ENCODE results near the gene INCA1.
A peak's percentile ranks its signal among the peaks of the same experiment; 100 is the strongest.

INCA1 gene

GRCh38 chr17:4969551-4970173 is 27.7 kb downstream of the INCA1 start:
- no peak for DNase-seq

GRCh38 chr17:4969047-4969550 is 28.2 kb downstream of the INCA1 start:
- DNase-seq: no peak

DNA sequence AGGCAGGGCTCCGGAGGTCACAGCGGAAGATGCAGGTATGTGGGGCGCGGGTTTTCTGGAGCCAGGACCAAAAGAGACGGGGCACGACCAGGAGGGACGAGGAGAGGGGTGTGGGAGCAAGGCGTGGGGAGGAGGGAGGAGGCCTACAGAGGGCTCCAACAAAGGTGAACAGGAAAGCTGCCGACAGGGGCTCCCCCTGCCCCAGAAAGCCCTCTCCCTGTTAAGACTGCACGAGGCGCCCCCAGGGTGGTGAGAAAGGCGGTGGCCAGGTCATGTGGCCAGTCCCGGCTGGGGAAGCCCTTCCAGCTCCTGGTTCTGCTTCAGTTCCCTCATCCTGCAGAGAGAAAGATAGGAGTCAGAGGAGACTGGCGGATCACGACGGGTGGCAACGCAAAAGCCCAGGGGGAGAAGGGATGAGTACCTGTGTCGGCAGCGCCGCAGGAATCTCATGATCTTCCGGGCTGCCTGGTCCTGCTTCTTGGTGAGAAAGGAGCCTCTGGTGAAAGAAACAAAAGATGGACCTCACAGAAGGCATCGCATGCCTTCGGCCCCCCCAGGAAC is 28.8 kb downstream of the INCA1 start:
- no peak for DNase-seq

GRCh38 chr17:4967539-4968485 is 29.5 kb downstream of the INCA1 start, which contains the start of gene SPAG7:
Gene SPAG7 (minus strand): TSS chr17:4967817. CDS start chr17:4967804, 13 bp downstream.
- peak; percentile 80 for DNase-seq

DNA sequence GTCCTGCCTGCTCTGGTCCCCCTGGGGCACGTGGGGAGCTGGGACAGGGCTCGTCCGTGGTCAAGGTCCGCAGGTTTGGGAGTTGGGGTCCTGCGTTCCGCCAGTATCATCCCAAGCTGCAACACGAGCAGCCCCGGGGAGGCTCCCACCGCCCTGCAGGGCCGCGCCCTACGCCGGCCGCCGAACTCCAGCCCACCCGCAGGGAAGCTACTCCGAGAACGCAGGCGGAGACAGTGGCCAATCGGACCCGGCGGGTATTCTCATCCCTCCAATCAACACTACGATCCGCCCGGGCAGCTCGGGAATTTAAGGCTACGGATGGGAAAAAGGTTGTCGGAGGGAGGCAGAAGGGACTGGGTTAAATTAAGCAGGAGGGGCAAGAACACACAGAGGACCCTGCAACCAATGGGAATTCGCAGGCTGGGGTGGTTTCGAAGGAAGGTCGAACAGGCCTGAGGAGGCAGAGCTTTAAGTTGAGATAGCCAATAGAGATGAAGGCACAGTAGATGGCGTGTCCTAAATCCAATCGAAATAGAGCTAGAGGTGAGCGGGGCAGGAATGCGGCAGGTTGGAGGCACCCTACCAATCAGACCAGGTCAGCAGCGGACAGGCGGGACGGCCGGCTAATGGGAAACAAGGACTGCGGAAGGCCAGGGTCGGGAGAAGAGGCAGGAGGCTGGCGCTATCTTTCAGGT is 30.3 kb downstream of the INCA1 start:
- DNase-seq: peak; percentile 91

DNA sequence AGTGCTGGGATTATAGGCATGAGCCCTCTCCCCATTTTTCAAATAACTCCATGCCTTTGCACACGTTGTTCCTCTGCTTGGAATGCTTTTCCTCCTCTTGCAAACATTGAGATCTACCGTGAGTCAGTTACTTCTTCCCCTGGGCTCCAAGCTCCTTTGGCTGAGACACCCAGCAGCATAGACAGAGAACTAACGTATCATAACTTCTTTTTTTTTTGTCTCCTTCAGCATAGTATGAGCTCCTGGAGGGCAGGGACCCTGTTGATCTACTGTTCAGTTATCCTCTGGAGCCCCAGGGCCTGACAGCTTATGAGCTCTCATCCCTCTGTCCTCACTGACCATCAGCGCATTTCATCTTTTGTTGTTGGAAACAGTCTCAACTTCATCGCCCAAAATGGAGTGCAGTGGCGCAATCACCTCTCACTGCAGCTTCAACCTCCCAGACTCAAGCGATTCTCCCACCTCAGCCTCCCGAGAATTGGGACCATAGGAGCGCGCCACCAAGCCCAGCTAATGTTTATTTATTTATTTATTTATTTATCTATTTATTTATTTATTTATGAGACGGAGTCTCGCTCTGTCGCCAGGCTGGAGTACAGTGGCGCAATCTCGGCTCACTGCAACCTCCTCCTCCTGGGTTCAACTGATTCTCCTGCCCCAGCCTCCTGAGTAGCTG is 31.9 kb downstream of the INCA1 start:
- no peak for DNase-seq

DNA sequence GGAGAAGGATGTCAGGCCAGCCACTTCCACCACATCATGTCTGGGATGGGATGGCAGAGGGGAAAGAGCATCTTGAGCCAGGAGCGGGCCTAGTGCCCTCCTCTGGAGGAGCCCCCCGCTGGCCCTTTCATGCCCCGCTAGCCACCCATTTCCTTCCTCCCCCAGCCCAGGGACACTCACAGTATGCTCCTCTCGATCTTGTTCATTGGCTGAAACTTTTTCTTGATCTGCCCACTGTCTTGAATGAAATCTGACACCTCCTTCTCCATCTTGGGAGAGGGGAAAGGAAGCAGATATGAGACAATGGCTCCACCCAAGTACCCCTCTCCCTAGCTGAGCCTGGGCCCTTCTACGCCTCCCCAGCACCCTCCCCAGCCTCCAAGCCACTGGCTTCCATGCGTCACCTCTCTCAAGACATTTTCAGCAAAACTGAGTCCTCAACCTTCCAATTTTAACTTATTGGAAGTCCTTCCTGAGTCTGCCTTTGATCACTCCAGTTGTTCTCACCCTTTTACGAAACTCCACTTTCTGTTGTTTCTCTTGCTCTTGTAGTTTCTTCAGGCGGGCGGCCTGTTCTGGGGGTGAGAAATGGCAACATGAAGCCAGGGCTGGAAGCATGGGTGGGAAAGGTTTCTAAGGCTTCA is 36.9 kb downstream of the INCA1 start:
- DNase-seq: no peak

- DNase-seq: no peak
These were observed 37.9 kb downstream of the INCA1 start for GRCh38 chr17:4959261-4959965.

- no peak for DNase-seq
These were observed 39.2 kb downstream of the INCA1 start for GRCh38 chr17:4958102-4958501.

- no peak for DNase-seq
These were observed 40.7 kb downstream of the INCA1 start for GRCh38 chr17:4956493-4957061.

DNA sequence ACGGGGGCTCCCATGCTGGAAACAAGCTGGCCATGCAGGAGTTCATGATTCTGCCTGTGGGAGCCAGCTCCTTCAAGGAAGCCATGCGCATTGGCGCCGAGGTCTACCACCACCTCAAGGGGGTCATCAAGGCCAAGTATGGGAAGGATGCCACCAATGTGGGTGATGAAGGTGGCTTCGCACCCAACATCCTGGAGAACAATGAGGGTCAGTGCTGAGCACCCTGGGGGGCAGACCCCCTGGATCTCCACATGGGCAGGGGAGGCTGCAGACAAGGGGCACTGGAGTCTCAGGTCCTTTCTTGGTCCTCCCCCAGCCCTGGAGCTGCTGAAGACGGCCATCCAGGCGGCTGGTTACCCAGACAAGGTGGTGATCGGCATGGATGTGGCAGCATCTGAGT is 42.2 kb downstream of the INCA1 start:
- DNase-seq: no peak

DNA sequence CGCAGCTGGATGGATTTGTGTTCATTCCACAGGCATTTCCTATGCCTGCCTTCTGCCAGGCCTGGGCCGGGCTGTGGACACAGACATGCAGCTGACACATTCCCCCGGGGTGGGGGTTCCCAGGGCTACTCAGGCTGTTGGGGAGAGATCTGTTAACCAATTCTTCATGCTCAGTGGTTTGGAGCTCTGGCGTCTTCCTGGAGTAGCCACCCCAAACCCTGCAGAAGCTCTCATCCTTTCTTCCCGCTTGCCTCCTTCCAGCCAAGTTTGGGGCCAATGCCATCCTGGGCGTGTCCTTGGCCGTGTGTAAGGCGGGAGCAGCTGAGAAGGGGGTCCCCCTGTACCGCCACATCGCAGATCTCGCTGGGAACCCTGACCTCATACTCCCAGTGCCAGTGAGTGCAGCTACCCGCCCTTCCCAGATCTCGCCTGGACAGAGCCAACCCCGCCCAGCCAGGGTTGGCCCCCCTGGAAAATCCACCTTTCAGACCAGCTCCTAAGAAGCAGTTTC is 43.8 kb downstream of the INCA1 start:
- DNase-seq: no peak

DNA sequence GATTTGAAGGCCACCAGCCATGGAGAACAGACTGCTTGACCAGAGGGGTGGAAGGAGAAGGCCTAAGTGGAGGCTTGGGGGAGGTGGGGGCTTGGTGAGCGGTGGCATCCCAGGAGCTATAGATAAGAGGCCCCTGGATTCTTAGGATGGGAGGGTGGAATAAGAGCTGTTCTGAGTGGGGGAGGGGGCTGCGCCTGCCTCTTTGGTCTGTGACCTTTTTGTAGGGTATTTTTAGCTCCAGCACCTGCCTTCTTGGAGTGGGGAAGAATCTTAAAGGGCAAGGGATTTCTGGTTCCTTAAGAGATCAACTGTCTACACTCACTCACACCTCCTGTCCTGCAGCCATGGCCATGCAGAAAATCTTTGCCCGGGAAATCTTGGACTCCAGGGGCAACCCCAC is 45.8 kb downstream of the INCA1 start:
- DNase-seq: no peak

DNA sequence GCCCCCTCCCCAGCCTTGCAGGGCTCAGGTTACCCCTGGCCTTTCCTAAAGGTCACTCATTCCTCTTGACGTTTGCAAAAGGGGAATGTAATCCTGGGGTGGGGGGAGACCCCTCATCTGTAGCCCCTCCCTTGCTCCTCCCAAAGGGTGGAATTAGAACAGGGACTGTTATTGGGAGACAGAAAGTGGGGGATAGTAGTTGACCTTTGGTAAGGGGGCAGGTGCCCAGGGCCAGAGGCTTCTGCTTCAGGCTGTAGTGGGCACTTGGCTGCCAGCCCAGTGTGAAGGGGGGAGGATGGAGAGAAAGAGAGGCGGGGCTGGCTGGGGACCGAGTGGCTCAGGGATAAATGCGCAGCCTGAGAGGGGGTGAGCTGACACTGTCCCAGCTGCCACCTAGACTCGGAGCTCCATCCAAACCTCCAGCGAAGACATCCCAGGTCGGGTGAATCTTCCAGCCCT is 46.5 kb downstream of the INCA1 start, which contains the start of gene ENO3:
Gene ENO3 (plus strand): TSS at position 374 of the 459 bp plus-strand sequence. CDS start 711 bp downstream, outside the sequence.
- DNase-seq: no peak

DNA sequence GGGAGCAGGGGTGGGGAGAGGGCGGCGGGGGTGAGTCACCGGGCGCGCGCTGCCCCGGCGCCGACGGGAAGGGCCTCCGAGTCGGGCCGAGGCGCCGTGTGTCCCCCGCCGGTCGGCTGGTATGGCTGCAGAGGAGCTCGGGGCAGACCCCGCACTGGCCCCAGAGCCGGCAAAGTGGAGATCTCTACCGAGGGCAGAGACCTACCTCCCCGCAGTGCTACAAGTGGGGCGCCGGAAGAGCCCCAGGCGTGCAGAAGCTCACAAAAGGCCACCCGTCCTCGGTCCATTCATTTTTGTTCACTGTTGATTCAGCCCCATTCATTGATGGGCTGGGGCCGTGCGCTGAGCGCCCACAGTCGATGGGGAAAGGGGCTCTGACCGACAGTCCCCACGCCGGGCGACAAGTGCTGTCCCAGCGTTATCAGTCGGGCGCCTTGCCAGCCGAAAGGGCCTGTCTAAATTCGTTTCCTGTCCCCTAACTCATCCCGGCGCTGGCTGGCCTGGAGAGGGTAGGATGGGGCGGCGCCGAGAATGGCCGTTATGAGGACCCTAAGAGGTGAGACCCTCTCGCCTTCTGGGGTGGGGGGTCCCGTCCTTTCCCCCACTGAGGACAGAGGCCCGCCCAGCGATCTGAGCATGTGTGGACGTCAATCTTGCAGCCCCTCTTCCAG is 47.1 kb downstream of the INCA1 start:
- no peak for DNase-seq

GRCh38 chr17:4949321-4950074 is 47.8 kb downstream of the INCA1 start:
- no peak for DNase-seq

DNA sequence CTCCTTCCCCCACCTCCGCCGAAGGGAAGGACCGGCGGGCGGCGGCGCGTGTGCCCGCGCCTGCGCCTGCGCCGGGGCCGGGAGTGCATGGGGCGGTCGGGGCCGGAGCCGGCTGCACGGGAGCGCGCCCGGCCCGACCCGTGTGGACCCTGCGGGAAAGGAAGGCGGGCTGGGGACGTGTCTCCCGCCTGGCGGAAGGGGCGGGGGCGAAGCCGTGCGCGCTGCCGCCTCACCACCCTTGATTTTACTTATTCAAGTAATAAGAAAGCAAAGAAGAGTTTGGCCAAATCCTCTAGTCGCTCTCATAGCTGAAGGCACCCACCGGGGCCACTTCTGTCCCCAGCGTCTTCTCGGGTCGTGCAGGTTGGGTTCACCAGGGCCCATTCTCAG is 48.4 kb downstream of the INCA1 start:
- peak; percentile 66 for DNase-seq

DNA sequence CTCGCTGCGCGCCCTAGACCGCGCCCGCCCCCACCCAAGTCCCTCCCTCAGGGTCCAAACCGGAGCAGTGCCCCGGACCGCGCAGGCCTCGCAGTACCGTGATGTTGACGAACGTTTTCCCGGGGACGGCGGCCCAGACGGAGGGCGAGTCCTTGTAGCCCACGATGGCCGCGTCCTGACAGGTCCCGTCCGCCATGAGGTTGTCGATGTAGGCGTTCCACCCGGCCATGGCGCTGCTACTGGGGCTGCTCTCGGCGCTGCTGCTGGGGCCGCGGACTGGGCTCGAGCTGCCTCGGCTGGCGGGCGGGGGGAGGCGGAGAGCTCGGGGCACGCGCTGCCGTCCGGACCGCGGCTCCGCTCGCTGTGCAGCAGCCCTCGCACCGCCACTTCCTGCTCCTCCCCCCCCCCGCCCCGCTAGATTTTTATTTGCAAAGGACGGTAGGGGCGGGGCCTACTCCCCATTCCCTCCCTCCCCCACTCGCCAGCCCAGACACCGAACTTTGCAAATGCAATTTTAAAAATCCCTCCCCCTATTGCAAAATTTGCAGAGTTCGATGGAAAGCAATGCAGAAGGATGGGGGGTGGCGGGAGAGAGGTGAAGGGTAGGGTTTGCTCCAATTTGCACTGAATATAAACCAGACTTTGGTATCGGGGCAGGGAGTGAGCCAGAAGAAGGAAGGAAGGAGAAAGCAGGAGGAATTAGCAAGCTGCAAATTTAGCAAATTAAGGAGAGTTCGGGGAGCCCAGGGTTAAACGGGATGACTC is 49.0 kb downstream of the INCA1 start, which contains the start of gene PFN1:
Gene PFN1 (minus strand): TSS at position 365 of the 765 bp plus-strand sequence. CDS start 136 bp downstream, at position 229.
- DNase-seq: peak; percentile 54

All from COR-L47 (cell line).